ENCODE measurements around the gene CACNA1S. TPM values are rescaled to one million over a fixed set of nuclear protein-coding genes. Genes with fewer than 3 reads are reported as not detected.

CACNA1S gene
- total and polyA plus RNA-seq, 2 experiments from 2014 or later: not detected

- Histone ChIP-seq H3K36me3 (replicated peaks; ENCODE audit: insufficient read depth, low read depth) (no peaks in the 10 kb centered on the region), H4K20me1 (ENCODE audit: insufficient read depth, poor library complexity, severe bottlenecking) (no peaks in the 10 kb centered on the region), H3K9me2 (replicated peaks; ENCODE audit: insufficient read depth) (no peaks in the 10 kb centered on the region), H3K4me1 (ENCODE audit: insufficient read depth) (peaks cover 8% of the 10 kb centered on the region), H3K27ac (no peak overlapping the region), H2AFZ (no peak overlapping the region), H3K4me2 (no peak overlapping the region), H3K27me3 (no peaks in the 10 kb centered on the region), H3K4me3 (no peak overlapping the region), H3K79me2 (peaks cover 25% of the 10 kb centered on the region), H3K9me3 (ENCODE audit: low read depth) (no peaks in the 10 kb centered on the region)
- DNase-seq (ENCODE audit: low spot score): no peak
- TF ChIP-seq EZH2 (IDR thresholded peaks at IDR 0.05; ENCODE audit: borderline replicate concordance): no peak
- TF ChIP-seq EZH2phosphoT487 (IDR thresholded peaks at IDR 0.05; ENCODE audit: low read depth, severe bottlenecking, unreplicated experiment): no peak
- TF ChIP-seq, protein P1, sequence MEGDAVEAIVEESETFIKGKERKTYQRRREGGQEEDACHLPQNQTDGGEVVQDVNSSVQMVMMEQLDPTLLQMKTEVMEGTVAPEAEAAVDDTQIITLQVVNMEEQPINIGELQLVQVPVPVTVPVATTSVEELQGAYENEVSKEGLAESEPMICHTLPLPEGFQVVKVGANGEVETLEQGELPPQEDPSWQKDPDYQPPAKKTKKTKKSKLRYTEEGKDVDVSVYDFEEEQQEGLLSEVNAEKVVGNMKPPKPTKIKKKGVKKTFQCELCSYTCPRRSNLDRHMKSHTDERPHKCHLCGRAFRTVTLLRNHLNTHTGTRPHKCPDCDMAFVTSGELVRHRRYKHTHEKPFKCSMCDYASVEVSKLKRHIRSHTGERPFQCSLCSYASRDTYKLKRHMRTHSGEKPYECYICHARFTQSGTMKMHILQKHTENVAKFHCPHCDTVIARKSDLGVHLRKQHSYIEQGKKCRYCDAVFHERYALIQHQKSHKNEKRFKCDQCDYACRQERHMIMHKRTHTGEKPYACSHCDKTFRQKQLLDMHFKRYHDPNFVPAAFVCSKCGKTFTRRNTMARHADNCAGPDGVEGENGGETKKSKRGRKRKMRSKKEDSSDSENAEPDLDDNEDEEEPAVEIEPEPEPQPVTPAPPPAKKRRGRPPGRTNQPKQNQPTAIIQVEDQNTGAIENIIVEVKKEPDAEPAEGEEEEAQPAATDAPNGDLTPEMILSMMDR (IDR thresholded peaks at IDR 0.05; ENCODE audit: poor library complexity): no peak
- 94% methylated on average over 2 of the region's 2 CpGs for WGBS (ENCODE audit: low lambda C conversion rate, missing lambda C conversion rate)
Measured at GRCh38 chr1:201155354-201155753, 43.1 kb upstream of the CACNA1S start.

DNA sequence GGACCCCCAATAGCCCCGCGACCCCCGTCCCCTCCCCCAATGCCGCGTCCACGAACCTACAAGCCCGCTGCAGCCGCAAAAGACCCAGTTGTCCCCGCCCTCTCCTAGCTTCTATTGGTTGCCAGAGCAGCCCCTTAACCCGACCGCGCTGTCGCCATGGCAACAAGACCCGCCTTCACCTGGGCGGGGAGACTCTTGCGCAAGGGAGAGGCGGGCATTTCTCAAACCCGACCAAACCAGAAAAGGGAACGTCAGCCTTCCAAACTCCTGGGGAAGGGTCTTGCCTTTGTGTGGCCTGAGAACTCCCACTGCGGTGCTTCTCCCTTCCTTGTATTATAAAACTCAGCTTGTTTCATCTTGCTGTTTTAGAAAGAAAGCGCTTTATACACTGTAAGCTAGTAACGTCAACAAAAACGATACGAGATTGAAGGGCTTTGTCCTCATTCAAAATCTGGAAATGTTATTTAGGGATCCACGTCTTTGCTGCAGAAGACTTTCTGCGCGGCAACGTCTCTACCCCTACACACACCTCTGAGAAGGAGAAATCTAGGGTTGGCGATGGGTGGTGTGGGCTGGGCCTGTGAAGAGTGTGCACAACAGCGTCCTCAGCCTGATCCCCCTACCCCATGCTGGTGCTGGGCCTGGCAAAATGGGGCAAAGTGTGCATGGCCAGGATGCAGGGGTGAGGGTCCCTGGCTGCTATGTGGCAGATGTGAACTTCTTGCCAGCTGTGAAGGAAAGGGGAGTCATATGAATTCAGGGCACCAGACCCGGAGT, 42.4 kb upstream of the CACNA1S start, which contains the start of gene TMEM9:
Gene TMEM9 (minus strand): TSS at position 86 of the 777 bp plus-strand sequence. CDS start 551 bp downstream, outside the sequence.
- no peaks in the 10 kb centered on the region for H3K27me3 ChIP-seq

DNA sequence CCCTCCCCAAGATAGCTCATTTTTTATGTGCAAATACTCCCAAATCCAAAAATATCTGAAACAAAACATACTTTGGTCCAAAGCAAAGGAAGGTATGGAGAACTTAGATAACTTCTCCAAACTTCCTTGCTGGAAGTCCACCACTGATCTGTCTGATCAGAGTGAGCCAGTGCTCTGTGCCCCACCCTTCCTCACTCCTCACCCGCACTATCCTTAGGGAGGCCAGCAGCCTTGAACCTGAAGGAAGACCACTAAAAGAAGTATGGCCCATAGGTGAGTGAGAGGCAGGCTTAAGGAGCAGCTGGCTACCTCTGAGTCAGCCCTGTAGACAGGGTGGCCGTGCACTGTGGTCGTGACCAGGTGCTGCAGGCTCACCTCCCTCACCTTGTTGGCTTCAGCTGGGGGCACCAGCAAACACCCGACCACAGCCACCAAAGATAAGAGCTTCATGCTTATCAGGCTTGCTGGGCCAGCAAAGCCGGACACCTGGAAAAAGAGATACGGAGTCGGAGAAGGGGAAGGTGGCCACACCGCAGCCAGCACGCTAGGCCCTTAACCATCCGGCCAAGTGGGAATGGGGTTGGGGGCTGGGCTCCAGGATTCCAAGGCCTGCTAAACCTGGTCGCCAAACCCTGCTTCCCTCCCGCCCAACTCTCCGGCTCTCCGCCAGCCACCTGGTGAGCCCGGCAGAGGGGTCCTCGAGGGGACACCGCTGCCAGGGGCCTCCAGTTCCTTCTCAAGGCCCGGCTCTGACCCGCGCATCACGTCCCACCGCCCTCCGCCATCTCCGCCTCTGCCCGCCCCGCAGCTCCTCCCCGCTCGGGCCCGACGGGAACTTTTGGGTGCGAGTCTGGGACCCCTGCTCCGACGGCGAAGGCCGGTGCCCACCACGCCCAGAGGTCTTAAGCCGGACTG, 41.5 kb upstream of the CACNA1S start:
- no peaks in the 10 kb centered on the region for H3K9me3 ChIP-seq (ENCODE audit: low read depth)
- H3K27ac ChIP-seq: peak overlapping the region; percentile 40
- peak overlapping the region; percentile 81 for H3K4me3 ChIP-seq
- peaks cover 30% of the 10 kb centered on the region for H3K79me2 ChIP-seq
- TF ChIP-seq EZH2phosphoT487 (IDR thresholded peaks at IDR 0.05; ENCODE audit: low read depth, severe bottlenecking, unreplicated experiment) (no peak), EZH2 (IDR thresholded peaks at IDR 0.05; ENCODE audit: borderline replicate concordance) (no peak)
- TF ChIP-seq, protein P1 (IDR thresholded peaks at IDR 0.05; ENCODE audit: poor library complexity): no peak
- H3K36me3 ChIP-seq (replicated peaks; ENCODE audit: insufficient read depth, low read depth): no peaks in the 10 kb centered on the region
- no peaks in the 10 kb centered on the region for H3K27me3 ChIP-seq
- DNase-seq (ENCODE audit: low spot score): no peak
- H2AFZ ChIP-seq: peak overlapping the region; percentile 51
- H4K20me1 ChIP-seq (ENCODE audit: insufficient read depth, poor library complexity, severe bottlenecking): no peaks in the 10 kb centered on the region
- H3K4me2 ChIP-seq: peak overlapping the region; percentile 88
- peaks cover 8% of the 10 kb centered on the region for H3K4me1 ChIP-seq (ENCODE audit: insufficient read depth)
- H3K9me2 ChIP-seq (replicated peaks; ENCODE audit: insufficient read depth): no peaks in the 10 kb centered on the region
- 3% methylated on average over 32 of the region's 37 CpGs for WGBS (ENCODE audit: low lambda C conversion rate, missing lambda C conversion rate)

More for the DNA sequence above, 42.4 kb upstream of the CACNA1S start, which contains the start of gene TMEM9:
- Histone ChIP-seq H2AFZ (peak within 1 kb of the TSS; percentile 67), H3K36me3 (replicated peaks; ENCODE audit: insufficient read depth, low read depth) (no peaks in the 10 kb centered on the region), H3K9me2 (replicated peaks; ENCODE audit: insufficient read depth) (no peaks in the 10 kb centered on the region), H3K27ac (peak within 1 kb of the TSS; percentile 51), H3K9me3 (ENCODE audit: low read depth) (no peaks in the 10 kb centered on the region), H3K4me1 (ENCODE audit: insufficient read depth) (peaks cover 8% of the 10 kb centered on the region), H3K4me2 (peak within 1 kb of the TSS; percentile 88), H3K4me3 (peak within 1 kb of the TSS; percentile 81), H4K20me1 (ENCODE audit: insufficient read depth, poor library complexity, severe bottlenecking) (no peaks in the 10 kb centered on the region), H3K79me2 (peaks cover 27% of the 10 kb centered on the region)
- TF ChIP-seq EZH2 (IDR thresholded peaks at IDR 0.05; ENCODE audit: borderline replicate concordance): no peak
- TF ChIP-seq EZH2phosphoT487 (IDR thresholded peaks at IDR 0.05; ENCODE audit: low read depth, severe bottlenecking, unreplicated experiment): no peak
- TF ChIP-seq, protein P1 (IDR thresholded peaks at IDR 0.05; ENCODE audit: poor library complexity): no peak
- DNase-seq (ENCODE audit: low spot score): peak; percentile 98
- 19% methylated on average over 25 of the region's 31 CpGs for WGBS (ENCODE audit: low lambda C conversion rate, missing lambda C conversion rate)

Measured in hepatocyte (in vitro differentiated cells).